Stimulated activated memory B cell treated with anti-CD40 and anti-IgM and Interleukin-4, amounts not matched to agents 10 μg/mL and 1 μg/mL and 100 μg/mL, for 72 hours (primary cell): ENCODE measurements around the gene MACF1.

Source experiments
- ATAC-seq: fragments of 150-1000 bp; cut with Tn5 transposase; 2 replicates; pipeline ENCODE4 v1.10.0; 2021
- H3K27ac Mint-ChIP-seq: one replicate; pipeline ENCODE4 v1.8.0; 2022; ENCODE audit warnings: mild to moderate bottlenecking, mixed read lengths
- H3K27me3 Mint-ChIP-seq: one replicate; pipeline ENCODE4 v1.8.0; 2022; ENCODE audit warnings: mixed read lengths
- H3K36me3 Mint-ChIP-seq: one replicate; pipeline ENCODE4 v1.8.0; 2022; ENCODE audit warnings: mixed read lengths
- H3K4me1 Mint-ChIP-seq: one replicate; pipeline ENCODE4 v1.8.0; 2022; ENCODE audit warnings: mixed read lengths
- H3K4me3 Mint-ChIP-seq: one replicate; pipeline ENCODE4 v1.8.0; 2022; ENCODE audit warnings: mild to moderate bottlenecking, moderate library complexity, mixed read lengths
- H3K9me3 Mint-ChIP-seq: one replicate; pipeline ENCODE4 v1.8.0; 2022; ENCODE audit warnings: mixed read lengths

MACF1 gene

DNA sequence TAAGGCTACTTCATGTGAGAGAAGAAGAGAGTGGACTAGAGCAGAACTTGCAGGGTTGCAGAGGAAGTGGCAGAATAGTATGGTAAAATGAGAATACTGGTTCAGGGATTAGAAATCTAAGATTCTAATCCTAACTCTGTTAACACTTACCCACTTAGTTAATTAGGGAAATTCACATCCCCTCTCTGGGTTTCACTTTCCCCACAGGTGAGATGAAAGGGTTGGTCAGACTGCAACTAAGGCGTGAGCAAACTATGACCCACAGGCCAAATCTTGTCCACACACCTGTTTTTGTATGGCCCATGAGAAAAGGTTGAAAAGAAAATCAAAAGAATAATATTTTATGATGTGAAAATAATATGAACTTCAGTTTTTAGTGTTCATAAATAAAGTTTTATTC, 117.5 kb downstream of the MACF1 start:
- H3K4me1 Mint-ChIP-seq: peaks cover 6% of the 10 kb centered on the region
- H3K36me3 Mint-ChIP-seq: peaks cover 49% of the 10 kb centered on the region
- H3K4me3 Mint-ChIP-seq: no peak overlapping the region
- H3K9me3 Mint-ChIP-seq: no peaks in the 10 kb centered on the region
- no peak for ATAC-seq
- no peak overlapping the region for H3K27ac Mint-ChIP-seq
- H3K27me3 Mint-ChIP-seq: no peaks in the 10 kb centered on the region

DNA sequence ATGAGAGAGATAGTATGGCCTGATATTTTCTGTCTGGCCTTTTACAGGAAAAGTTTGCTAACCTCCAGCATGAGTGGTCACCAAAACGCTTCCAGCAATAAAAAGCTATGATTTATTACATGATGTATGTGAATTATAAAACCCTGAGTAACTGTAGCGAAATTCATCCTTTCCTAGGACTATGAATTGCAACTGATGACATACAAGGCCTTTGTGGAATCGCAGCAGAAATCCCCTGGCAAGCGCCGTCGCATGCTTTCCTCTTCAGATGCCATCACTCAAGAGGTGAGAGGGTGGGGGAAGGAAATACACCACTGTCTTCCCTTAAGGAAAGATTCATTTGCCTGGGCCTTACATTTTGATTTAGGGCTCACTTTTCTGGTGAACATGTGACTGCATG, 117.9 kb downstream of the MACF1 start:
- no peak overlapping the region for H3K27ac Mint-ChIP-seq
- ATAC-seq: no peak
- H3K4me3 Mint-ChIP-seq: no peak overlapping the region
- H3K9me3 Mint-ChIP-seq: no peaks in the 10 kb centered on the region
- H3K27me3 Mint-ChIP-seq: no peaks in the 10 kb centered on the region
- peaks cover 6% of the 10 kb centered on the region for H3K4me1 Mint-ChIP-seq
- peaks cover 49% of the 10 kb centered on the region for H3K36me3 Mint-ChIP-seq

DNA sequence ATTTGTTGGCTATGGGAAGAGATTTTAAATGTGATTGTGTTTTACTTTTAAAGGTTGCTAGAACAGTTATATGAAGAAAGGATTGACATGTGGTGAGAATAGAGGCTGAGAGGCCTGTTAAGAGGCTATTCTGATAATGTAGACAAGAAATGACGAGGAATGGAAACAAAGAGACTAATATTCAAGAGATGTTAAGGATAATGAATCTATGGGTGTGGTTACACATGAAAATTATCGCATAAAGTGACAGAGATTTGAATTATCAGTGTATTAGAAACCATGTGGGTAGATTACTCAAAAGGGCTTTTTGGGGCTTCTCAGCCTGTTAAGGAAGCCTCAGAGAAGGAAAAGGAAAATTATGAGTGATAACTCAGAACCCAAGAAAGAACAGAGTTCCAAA, 120.4 kb downstream of the MACF1 start:
- H3K9me3 Mint-ChIP-seq: no peaks in the 10 kb centered on the region
- H3K27ac Mint-ChIP-seq: no peak overlapping the region
- peaks cover 46% of the 10 kb centered on the region for H3K36me3 Mint-ChIP-seq
- ATAC-seq: no peak
- H3K4me1 Mint-ChIP-seq: peaks cover 6% of the 10 kb centered on the region
- H3K4me3 Mint-ChIP-seq: no peak overlapping the region
- H3K27me3 Mint-ChIP-seq: no peaks in the 10 kb centered on the region

DNA sequence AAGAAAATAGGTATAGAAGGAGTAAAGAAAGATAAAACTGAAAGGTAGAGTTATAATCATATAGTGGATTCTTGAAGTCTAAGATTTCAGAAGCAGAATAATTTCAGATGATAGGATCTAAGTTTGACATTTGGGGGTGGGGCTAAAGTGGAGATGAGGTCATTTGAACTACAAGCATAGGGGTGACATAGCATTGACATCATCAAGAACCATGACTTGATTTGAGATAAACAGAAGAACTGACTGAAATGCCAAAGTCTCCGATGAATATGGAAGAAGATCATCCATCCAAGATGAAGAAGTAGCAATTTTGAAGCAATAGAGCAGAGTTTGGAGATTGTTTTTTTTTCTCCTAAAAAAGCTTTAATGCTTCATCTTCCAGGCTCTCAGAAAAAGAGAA, 122.3 kb downstream of the MACF1 start:
- Mint-ChIP-seq H3K36me3 (peaks cover 41% of the 10 kb centered on the region), H3K4me1 (peaks cover 2% of the 10 kb centered on the region), H3K9me3 (no peaks in the 10 kb centered on the region)

DNA sequence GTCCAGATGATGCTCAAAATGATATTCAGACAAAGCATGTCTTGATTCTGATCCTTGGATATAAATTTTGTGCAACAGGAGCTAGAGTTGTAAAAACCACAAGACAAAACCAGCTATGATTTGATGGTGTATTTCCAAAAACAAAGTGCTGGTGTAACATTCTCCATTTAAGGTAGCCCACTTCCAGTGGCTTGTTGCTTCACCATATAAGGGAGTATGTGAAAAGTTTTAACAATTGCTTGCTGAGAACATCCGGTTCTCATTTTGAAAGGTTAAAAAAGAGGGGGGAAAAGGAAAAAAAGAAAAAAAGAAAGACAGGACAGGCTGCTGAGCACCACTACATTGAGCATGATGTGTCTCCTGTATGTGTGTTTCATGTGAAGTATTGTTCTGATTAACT, 123.6 kb downstream of the MACF1 start:
- no peak for ATAC-seq

More for the DNA sequence above, 122.3 kb downstream of the MACF1 start:
- Mint-ChIP-seq H3K27ac (no peak overlapping the region), H3K27me3 (no peaks in the 10 kb centered on the region), H3K4me3 (no peak overlapping the region)
- no peak for ATAC-seq

DNA sequence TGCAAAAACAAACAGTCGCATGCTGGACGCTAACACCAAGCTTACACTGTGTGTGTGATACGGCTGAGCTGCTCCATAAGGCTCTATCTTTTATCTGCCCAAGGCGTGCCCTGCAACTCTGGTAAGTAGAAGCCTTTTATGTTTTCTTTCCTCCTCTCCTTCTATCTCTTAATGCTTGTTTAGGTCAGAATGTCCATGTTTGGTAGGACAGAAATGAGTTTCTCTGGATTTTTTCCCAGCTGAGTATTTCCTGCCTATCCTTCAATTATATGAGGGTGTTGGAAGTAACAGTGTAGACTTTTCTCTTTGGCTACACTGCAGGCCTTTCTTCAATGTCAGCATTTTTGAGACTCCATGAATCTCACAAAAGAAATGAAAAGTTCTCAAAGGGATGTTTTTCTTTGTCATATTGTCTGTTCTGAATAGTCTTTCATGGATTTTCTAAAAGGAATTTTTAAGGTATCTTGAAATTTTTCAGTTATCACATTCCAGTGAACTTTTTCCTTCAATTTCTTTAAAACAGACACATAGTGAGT, 124.2 kb downstream of the MACF1 start:
- Mint-ChIP-seq H3K4me3 (no peak overlapping the region), H3K27ac (no peak overlapping the region), H3K4me1 (no peaks in the 10 kb centered on the region), H3K27me3 (no peaks in the 10 kb centered on the region), H3K9me3 (no peaks in the 10 kb centered on the region), H3K36me3 (peaks cover 49% of the 10 kb centered on the region)
- ATAC-seq: no peak

More for the DNA sequence above, 123.6 kb downstream of the MACF1 start:
- Mint-ChIP-seq H3K4me1 (no peaks in the 10 kb centered on the region), H3K27me3 (no peaks in the 10 kb centered on the region), H3K36me3 (peaks cover 43% of the 10 kb centered on the region), H3K9me3 (no peaks in the 10 kb centered on the region), H3K4me3 (no peak overlapping the region), H3K27ac (no peak overlapping the region)

DNA sequence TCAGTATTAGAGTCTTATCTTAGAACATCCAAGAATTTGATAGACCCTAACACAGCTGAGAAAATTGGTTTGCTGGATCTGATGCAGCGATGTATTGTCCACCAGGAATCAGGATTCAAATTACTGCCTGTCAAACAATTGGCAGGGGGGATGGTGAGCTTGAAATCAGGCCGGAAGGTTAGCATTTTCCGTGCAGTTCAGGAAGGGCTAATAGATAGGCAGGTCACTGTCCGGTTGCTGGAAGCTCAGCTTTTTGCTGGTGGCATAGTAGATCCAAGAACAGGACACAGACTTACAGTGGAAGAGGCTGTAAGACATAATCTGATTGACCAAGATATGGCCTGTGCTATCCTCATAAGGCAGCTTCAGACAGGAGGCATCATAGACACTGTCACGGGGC, 127.2 kb downstream of the MACF1 start:
- Mint-ChIP-seq H3K4me3 (no peak overlapping the region), H3K36me3 (peaks cover 60% of the 10 kb centered on the region), H3K9me3 (no peaks in the 10 kb centered on the region), H3K4me1 (no peaks in the 10 kb centered on the region), H3K27me3 (no peaks in the 10 kb centered on the region), H3K27ac (no peak overlapping the region)
- no peak for ATAC-seq

DNA sequence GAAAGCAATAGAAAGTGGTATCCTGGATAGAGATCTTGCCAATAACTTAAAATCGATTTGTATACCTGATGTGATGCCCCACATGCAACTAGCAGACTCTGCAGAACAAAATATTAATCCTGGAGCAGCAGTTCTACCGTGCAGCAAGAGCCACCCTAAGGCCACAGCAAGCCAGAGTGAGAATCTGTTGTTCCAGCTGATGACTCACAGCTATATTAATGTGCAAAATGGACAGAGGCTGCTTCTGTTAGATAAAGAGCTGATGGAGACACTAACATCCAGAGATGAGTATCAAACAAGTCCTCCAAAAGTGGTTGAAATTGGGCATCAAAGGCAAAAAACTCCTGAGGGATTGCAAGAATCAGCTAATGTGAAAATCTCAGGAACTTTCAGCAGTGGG, 127.8 kb downstream of the MACF1 start:
- no peak for ATAC-seq
- Mint-ChIP-seq H3K4me3 (no peak overlapping the region), H3K27ac (no peak overlapping the region), H3K9me3 (no peaks in the 10 kb centered on the region), H3K36me3 (peaks cover 55% of the 10 kb centered on the region), H3K27me3 (no peaks in the 10 kb centered on the region), H3K4me1 (no peaks in the 10 kb centered on the region)

DNA sequence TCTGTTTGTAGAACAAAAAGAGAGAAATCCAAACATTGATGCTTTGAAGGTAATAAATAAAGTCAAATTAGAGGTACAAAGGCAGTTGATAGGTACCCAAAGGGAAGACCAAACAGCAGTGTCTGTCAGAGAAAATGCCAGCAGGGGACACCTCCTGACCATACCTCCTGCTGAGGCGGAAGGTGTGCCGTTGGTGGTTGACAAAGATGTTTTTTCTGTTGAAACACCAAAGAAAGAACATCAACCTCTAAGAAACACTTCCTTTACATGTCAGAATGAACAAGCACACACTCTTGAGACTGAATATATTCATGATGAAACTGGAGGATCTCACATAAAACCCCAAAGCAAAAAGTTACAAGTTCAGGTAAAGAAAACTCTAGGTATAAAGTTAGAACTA, 128.3 kb downstream of the MACF1 start:
- no peak overlapping the region for H3K4me3 Mint-ChIP-seq
- no peaks in the 10 kb centered on the region for H3K9me3 Mint-ChIP-seq
- H3K27ac Mint-ChIP-seq: no peak overlapping the region
- peaks cover 55% of the 10 kb centered on the region for H3K36me3 Mint-ChIP-seq
- H3K4me1 Mint-ChIP-seq: no peaks in the 10 kb centered on the region
- H3K27me3 Mint-ChIP-seq: no peaks in the 10 kb centered on the region
- no peak for ATAC-seq

DNA sequence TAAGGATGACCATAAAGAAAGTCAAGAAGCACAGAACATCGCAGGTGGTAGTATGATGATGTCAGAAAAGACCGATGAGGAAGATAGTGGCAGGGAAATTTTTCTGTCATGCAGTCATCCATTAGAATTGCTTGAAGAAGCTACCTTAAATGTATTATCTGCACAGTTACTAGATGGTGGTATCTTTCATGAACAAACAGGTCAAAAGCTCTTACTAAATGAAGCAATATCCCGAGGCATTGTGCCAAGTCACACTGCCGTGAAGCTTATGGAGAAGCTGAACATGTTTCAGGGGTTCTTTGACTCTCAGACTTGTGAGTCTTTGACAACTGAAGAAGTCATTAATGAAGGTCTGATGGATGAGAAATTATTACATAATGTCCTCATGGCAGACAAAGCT, 128.8 kb downstream of the MACF1 start:
- Mint-ChIP-seq H3K4me3 (no peak overlapping the region), H3K27me3 (no peaks in the 10 kb centered on the region), H3K36me3 (peaks cover 54% of the 10 kb centered on the region), H3K4me1 (no peaks in the 10 kb centered on the region), H3K9me3 (no peaks in the 10 kb centered on the region), H3K27ac (no peak overlapping the region)
- no peak for ATAC-seq

DNA sequence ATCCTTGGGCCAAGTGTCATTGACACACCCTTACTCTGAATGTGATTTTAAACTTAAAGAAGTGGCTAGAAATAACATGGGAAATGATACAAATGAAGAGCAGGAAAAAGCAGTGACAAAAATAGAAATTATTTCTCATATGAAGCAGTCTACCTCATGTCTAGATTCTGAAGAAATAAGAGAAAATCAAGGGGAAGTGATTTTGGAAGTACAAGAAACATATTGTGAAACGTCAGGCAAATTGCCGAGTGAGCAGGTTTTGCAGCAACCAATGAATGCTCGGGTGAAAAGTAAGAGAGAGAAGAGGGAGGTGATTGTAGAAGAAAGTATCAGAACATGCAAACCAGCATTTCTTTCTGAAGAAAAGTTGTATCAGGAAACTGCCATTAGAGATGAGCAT, 130.7 kb downstream of the MACF1 start:
- Mint-ChIP-seq H3K4me3 (no peak overlapping the region), H3K27me3 (no peaks in the 10 kb centered on the region), H3K9me3 (no peaks in the 10 kb centered on the region), H3K4me1 (no peaks in the 10 kb centered on the region), H3K36me3 (peaks cover 52% of the 10 kb centered on the region), H3K27ac (no peak overlapping the region)
- no peak for ATAC-seq

DNA sequence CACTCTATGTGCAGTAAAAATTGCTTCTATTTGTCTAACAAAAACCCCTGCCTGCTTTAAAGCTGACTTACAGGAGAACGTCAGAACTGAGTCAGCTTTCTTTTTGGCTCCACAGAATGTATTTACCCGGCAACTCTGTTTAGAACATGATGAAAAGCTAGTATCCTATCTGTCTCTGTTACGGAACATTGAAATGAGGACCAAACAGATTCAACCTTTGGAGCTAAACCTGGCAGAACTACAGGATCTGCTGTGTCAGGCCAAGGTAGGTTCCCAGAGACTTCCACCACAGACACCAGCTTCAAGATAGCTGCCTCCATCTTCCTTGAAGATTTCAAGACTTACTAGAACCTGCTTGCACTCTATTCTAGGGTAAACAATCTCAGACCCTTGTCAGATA, 132.6 kb downstream of the MACF1 start:
- ATAC-seq: no peak
- peaks cover 54% of the 10 kb centered on the region for H3K36me3 Mint-ChIP-seq

DNA sequence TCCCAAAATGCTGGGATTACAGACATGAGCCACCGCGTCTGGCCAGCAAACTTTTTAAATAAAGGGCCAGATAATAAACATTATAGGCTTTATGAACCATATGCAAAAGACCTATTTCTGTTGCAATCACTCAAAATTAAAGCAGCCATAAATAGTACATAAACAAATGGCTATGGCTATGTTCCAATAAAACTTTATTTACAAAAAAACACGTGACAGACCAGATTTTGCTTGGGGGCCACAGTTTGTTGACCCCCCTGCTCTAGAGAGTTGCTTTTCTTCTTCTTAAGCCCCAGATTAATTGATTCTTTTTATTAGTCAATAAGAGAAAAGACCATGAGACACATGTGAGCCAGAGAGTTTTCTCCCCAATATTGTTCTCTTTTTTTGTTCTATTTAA, 138.3 kb downstream of the MACF1 start:
- Mint-ChIP-seq H3K36me3 (peaks cover 51% of the 10 kb centered on the region), H3K9me3 (no peaks in the 10 kb centered on the region), H3K4me1 (no peaks in the 10 kb centered on the region), H3K27me3 (no peaks in the 10 kb centered on the region), H3K4me3 (no peak overlapping the region), H3K27ac (no peak overlapping the region)
- ATAC-seq: no peak

More for the DNA sequence above, 132.6 kb downstream of the MACF1 start:
- H3K27ac Mint-ChIP-seq: no peak overlapping the region
- no peaks in the 10 kb centered on the region for H3K9me3 Mint-ChIP-seq
- H3K27me3 Mint-ChIP-seq: no peaks in the 10 kb centered on the region
- no peak overlapping the region for H3K4me3 Mint-ChIP-seq
- H3K4me1 Mint-ChIP-seq: no peaks in the 10 kb centered on the region

DNA sequence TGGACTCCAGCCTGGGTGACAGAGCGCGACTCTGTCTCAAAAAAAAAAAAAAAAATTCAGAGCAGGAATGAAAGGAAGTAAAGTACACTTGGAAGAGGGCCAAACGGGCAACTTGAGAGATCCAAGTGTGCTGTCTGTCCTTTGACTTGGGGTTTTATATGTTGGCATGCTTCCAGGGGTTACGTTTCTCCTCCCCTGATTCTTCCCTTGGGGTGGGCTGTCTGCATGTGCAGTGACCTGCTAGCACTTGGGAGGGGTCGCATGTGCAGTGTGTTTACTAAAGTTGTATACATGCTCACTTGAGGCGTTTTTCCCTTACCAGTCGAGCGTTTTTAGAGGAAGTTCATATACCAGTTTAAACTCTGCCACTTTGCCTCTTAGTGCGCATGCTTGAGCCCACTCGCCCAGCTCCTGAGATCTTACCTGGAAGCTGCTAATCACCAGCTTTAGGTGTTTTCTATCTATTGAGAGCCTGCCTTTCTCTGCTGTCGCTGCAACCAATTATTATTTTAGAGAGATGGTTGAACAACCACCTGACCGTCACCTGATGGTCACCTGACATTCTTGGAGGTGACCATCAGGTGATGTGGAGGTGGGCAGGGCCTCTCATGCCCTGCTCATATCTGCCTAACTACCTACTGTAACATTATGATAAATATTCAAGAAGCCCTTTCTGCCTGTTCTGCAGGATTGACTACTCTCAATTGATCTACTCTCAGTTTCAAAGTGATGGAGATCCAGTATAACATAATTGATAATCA, 140.1 kb downstream of the MACF1 start:
- no peak overlapping the region for H3K4me3 Mint-ChIP-seq
- H3K27me3 Mint-ChIP-seq: no peaks in the 10 kb centered on the region
- no peaks in the 10 kb centered on the region for H3K4me1 Mint-ChIP-seq
- H3K9me3 Mint-ChIP-seq: no peaks in the 10 kb centered on the region
- H3K36me3 Mint-ChIP-seq: peaks cover 56% of the 10 kb centered on the region
- ATAC-seq: no peak
- H3K27ac Mint-ChIP-seq: no peak overlapping the region

DNA sequence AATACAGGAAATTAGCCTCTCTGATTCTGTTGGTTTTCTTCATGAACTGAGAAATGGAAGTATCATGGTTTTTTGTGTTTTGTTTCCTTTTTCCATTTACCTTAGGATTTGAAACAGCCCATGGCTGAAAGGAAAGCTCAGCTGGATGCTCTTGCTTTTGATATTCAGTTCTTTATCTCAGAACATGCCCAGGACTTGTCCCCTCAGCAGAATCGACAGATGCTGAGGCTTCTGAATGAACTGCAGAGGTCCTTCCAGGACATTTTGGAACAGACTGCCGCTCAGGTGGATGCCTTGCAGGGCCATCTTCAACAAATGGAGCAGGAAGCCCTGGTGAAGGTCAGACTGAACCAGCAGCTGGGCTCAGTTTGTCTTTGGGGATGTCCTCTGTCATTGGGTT, 142.4 kb downstream of the MACF1 start:
- Mint-ChIP-seq H3K9me3 (no peaks in the 10 kb centered on the region), H3K36me3 (peaks cover 66% of the 10 kb centered on the region), H3K27ac (no peak overlapping the region), H3K27me3 (no peaks in the 10 kb centered on the region), H3K4me1 (no peaks in the 10 kb centered on the region), H3K4me3 (no peak overlapping the region)
- no peak for ATAC-seq

DNA sequence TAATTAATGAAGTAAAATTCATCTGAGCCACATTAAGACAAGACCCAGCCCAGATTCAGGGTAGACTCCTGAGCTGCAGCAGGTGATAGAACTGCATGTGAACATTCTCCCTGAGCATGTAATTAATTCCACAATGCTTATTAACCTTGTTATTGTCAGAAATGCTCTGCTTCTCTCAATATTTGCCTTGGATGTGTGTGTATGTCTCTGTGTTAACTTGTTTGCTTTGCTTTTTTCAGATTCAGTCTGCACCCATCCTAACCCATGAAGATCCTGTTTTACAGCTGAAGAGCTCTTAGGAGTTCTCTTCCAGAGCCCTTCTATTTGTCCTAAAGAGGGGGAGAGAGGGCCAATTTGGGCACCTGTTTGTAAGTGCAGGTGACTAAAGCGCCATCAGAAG, 143.8 kb downstream of the MACF1 start:
- peaks cover 66% of the 10 kb centered on the region for H3K36me3 Mint-ChIP-seq
- H3K9me3 Mint-ChIP-seq: no peaks in the 10 kb centered on the region
- no peak overlapping the region for H3K4me3 Mint-ChIP-seq
- H3K4me1 Mint-ChIP-seq: no peaks in the 10 kb centered on the region
- no peaks in the 10 kb centered on the region for H3K27me3 Mint-ChIP-seq
- no peak overlapping the region for H3K27ac Mint-ChIP-seq
- ATAC-seq: no peak
